HG03097 (cell line): Measurements from ENCODE around the gene RNF217.
A peak's percentile ranks its signal among the peaks of the same experiment; 100 is the strongest.
"Not testable (repeated sequence)": the region's sequence is repeated elsewhere in the genome, so short reads cannot be mapped to it uniquely, and the experiment has no call there.

ENCODE experiments used
- ATAC-seq: cut with Tn5 transposase; IDR thresholded peaks from one replicate; pipeline ENCODE4 v1.9.1; 2021; ENCODE audit not compliant: unreplicated experiment, low FRiP score

The RNF217 gene, protein sequence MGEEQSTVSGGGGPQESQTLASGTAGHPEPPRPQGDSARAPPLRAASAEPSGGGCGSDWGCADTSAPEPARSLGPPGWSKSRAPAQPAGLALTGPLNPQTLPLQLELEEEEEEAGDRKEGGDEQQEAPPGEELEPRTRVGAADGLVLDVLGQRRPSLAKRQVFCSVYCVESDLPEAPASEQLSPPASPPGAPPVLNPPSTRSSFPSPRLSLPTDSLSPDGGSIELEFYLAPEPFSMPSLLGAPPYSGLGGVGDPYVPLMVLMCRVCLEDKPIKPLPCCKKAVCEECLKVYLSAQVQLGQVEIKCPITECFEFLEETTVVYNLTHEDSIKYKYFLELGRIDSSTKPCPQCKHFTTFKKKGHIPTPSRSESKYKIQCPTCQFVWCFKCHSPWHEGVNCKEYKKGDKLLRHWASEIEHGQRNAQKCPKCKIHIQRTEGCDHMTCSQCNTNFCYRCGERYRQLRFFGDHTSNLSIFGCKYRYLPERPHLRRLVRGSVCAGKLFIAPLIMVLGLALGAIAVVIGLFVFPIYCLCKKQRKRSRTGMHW

DNA sequence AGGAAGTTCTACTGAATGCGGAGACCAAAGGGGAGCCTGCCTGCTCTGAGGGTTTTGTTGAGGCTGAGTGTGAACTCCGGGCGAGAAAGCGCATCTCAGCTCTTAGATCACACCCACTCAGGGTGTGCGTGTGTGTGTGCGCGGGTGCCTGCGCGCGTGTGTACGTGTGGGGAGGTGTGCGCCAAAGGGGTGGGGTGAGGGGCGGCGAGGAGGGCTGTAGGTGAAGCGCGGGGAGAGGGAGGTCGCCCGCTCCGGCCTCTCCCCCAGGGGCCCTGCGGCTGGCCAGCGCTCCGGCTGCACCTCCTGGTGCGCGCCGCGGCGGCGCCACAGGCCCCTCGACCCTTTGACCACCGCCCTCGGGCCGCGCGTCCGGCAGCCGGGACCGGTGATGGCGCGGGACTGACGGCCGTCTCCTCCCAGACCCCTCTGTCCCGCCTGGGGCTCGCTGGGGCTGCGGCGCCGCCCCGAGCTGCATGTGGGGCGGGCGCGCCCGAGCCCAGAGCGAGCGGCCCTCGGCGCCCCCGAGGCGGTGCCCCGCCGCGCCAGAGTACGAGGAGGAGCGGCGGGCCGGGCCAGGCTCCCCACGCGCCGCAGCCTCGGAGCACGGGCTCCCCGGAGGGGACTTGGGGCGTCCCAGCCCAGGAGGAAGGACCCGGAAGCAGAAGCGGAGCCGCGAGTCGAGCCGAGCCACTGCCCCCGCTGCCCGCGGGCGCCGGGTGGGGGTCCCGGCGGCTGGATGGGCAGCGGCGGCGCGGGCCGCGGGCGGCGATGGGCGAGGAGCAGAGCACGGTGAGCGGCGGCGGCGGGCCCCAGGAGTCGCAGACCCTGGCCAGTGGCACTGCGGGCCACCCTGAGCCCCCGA lies at the start of gene RNF217:
Gene RNF217, plus strand, starts transcription at position 661 of the 862 bp plus-strand sequence. Its CDS starts 108 bp downstream, at position 769.
- ATAC-seq, result no peak

DNA sequence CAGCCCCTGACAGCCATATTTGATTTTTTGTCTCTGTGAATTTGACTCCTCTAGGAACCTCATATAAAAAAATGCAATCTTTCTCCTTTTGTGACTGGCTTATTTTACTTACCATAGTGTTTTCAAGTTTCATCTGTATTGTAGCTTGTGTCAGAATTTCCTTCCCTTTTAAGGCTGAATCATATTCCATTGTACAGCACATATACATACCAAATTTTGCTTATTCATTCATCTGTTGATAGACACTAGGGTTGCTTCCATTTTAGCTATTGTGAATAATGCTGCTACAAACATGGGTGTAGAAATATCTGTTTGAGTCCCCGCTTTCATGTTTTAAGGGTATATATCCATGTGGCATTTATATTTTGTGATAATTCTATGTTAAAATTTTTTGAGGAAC lies 49.2 kb upstream of the RNF217 start:
- no peak for ATAC-seq

DNA sequence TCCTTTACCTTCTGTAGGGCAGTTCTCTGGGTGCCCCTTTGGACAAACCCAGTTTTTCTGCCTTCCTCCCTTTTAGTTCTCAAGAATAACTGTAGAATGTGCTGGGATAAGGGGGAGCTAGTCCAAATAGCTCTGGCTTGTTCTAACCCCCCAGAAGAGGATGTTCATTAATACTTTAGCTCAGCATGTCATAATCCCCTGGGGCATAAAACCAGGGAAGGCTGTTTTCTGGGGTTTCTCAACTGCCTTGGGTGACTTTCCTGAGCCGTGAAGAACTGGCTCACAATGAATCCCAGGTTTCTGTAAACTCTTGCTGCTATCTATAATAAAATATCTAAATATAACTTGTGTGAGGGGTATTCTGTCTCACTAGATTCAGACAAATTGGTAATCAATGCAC lies 44.5 kb upstream of the RNF217 start:
- no peak for ATAC-seq

DNA sequence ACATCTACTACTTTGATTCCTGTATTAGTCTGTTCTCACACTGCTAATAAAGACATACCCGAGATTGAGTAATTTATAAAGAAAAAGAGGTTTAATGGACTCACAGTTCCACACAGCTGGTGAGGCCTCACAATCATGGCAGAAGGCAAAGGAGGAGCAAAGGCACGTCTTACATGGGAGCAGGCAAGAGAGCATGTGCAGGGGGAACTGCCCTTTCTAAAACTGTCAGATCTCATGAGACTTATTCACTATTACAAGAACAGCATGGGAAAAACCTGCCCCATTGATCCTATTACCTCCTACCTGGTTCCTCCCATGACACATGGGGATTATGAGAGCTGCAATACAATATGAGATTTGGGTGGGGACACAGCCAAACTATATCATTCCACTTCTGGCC lies 42.5 kb upstream of the RNF217 start:
- not testable (repeated sequence) for ATAC-seq

DNA sequence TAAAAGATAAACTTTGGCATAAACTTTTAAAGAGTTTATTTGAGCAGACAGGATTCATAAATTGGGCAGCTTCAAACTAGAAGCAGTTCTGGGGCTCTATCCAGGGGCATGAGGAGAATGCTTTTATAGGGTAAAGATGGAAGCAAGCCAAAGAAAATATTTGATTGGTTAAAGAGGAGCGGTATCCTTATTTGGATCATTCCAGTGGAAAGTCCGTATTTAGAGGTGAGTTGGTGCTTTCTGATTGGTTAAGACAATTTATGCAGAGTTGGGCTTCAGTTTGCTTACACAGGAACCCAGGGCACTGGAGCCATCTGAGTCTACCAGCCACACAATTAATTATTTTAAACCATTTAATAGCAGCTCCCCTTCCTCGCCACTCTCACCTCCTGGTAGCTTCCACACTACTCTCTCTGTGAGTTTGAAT lies 37.9 kb upstream of the RNF217 start:
- no peak for ATAC-seq

DNA sequence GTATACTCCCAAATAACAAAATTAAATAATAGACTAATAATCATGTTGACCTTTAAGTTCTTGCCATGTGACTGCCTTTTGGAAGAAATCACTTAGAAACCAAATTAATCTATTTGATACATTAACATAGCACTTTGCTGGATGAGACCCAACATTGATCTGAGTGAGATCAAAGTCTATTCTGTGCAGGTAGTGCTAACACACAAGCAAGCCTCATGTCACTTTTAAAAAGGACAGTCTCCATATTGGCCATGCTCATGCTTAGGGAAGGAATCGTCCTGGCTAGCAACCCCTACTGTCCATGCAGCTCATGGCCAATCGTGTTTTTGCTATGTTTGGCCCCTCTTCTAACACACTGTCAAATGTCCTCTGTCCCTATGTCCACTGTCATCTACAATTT lies 35.8 kb upstream of the RNF217 start:
- no peak for ATAC-seq

DNA sequence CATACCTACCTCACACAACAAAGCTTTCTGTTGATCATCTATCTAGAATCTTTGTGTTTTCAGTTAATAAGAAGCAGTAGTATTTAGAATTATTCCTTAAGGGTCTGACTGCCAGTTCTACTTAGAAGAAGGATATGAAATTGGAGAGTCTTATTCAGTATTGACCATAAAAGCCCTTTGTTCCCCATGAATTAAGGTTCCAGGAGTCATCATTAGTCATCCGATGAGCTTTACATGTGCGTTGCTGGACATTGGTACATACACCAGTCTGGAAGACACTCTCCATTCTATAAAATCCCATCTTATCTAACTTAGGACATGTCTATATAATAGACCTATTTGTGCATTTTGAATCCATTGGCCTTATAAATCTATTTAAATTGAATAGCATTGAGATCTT lies 34.4 kb upstream of the RNF217 start:
- no peak for ATAC-seq

GRCh38 chr6:124928851-124929250 lies 33.4 kb upstream of the RNF217 start:
- ATAC-seq, result no peak

DNA sequence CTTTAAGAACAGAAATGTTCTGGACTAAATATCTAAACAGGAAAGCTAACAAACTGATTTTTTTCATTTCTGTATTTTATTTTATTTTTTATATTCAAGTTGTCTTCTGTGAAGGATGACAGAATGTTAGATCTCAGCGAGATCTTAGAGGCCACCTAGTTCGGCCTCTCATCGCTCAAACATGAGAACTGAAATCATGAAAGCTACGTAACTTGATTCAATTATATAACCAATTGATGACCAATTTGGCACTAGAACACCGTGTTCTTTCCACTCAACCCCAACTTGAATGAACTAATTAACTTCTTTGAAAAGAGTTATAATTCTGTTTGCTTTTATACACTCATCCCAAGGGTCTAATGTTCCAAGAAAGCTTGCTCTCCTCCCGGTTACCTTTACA lies 24.6 kb upstream of the RNF217 start:
- no peak for ATAC-seq

DNA sequence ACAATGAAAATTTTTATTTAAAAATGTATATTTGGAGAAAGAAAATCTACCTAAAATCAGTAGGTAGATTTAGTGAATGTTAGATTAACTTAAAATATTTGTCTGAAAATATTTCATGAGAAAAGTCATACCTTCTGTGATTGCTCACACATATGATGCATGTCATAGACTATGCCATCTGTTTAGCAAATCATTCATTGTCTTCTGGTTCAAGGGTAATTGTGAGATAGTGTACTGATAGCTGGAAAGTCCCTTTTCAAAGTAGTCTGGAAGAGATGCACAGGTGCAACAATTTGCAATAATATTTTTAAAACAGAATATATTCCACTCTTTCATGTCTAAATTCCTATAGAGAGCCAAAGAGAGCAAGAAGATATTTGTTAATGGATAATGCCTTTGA lies 21.0 kb upstream of the RNF217 start:
- peak; percentile 83 for ATAC-seq

DNA sequence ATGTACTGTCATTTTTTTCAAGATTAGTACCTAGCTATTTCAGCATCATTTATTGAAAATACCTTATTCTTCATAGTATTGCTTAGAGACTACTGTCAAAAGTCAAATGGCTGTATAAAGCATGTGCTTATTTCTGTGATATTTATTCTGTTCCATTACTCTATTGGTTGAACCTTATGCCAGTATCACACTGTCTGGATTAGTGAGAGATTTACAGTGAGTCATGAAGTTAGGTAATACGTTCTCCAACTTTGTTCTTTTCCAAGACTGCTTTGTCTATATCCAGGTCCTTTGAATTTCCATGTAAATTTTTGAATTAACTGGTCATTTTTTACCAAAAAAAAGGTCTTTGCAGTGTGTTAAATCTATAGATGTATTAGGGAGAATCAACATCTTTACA lies 18.6 kb upstream of the RNF217 start:
- no peak for ATAC-seq

- ATAC-seq, result no peak
These were observed 14.2 kb upstream of the RNF217 start for GRCh38 chr6:124947971-124948451.

- no peak for ATAC-seq
These were observed 12.5 kb upstream of the RNF217 start for GRCh38 chr6:124949706-124950105.

GRCh38 chr6:124953808-124954207 lies 8.4 kb upstream of the RNF217 start:
- no peak for ATAC-seq

DNA sequence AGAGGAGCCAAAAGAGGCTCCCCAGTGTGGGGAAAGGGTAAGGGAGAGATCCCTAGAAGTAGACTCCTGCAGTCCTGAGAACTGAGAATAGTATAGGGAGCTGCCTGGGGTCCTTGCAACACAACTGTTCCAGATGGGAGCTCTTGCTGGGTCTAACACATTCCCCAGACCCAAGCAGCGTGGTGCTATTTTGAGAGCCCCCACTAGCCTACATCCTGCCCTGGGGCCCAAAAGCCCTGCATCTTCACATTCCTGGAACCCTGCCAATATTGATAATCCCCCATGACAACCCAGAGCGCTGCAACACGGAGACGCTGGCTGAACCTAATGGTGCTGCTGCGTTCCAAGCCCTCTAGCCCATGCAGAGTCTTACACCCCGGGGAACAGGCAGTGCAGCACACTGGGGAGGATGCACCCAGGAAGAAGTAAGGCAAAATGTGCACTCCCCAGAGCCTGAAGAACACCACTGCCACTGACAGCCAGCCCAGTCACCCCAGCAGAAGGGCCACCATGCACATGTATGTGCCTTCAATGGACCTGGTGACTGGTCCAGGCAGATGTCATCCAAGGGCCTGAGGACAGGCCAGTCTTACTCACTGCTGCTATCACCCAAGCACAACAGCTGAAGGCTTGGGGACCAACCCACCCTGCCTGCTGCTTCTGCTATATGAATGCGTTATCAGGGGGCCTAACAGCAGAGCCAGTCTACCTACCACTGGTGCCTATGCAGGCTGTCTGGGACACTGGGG lies 7.0 kb upstream of the RNF217 start:
- no peak for ATAC-seq

- no peak for ATAC-seq
These were observed 6.2 kb upstream of the RNF217 start for GRCh38 chr6:124956018-124956417.

DNA sequence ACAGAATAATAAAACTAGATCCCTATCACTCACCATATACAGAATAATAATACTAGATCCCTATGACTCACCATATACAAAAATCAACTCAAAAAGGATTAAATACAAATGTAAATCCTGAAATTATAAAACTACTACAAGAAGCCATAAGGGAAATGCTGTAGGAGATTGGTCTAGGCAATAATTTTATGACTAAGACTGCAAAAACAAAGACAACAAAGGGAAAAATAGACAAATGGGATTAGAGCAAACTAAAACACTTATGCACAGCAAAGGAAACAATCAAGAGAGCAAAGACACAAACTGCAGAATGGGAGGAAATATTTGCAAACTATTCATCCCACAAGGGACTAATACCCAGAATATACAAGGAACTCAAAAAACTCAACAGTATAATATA lies 4.1 kb upstream of the RNF217 start:
- ATAC-seq, result no peak

- no peak for ATAC-seq
These were observed 3.4 kb upstream of the RNF217 start for GRCh38 chr6:124958759-124959354.

DNA sequence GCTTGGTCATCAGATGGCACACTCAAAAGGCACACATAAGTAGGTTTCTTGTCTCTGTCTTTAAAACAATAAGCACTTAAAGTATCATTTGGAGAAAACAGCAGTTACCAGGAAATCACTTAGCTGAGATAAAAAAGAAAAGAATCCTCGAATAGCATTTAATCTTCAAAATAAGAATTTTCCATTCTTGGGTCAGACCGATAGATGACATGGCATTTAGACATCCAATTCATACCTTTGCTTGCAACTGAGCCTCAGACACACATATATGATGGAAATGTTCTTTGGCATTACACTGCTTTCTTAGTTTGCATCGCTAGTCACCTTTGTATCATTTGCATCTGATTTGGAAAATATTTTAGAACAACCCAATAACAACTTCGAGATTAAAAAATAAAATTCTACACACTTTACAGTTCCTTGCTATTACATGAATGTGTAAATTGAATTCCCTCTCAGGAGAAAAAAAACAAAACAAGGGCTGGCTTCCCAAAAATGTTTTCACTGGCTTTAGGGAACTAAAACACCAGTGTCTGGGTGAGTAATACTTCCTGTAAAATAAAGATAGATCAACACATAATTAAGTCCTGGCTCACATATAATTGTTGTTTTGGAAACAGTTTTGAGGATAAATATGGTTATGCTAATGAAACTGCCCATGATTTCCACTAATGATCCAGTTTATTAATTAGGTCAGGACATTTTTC lies 1.3 kb upstream of the RNF217 start:
- no peak for ATAC-seq

DNA sequence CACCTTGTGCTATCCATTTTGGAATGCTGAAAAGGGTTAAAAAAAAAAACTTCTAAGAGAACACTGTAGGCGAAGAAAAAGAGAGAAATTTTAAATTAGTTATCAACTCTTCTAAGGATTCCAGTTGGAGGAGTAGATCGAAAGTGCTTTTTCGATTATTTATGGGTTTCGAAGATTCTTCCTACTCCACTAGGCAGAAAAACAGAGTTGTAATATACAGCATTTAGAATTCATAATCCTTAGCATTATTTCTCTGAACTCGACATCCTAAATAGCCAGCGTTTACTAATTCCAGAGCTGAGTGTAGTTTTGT lies 817 bp upstream of the RNF217 start:
- ATAC-seq, result no peak
